Myocyte (in vitro differentiated cells): Measurements from ENCODE around the gene LRCH1. TPM values are rescaled to one million over a fixed set of nuclear protein-coding genes. Genes with fewer than 3 reads are reported as not detected.

Source experiments
- DNase-seq: peaks from one replicate; pipeline ENCODE4 v3.0.0-alpha.2; 2012; ENCODE audit warnings: low read depth
- total RNA-seq: library from RNA; depleted of rRNA; stranded (reverse); fragments of >200 nt; gene quantifications from 2 replicates; pipeline ENCODE4 v1.2.3, GENCODE V29; 2014

Gene LRCH1
- total RNA-seq, 1 donor from 2014 or later: 11.8 TPM

GRCh38 chr13:46592385-46592784 is 39.4 kb downstream of the LRCH1 start:
- DNase-seq: no peak

- DNase-seq: no peak
Observed at GRCh38 chr13:46593398-46593797, 40.4 kb downstream of the LRCH1 start.

- no peak for DNase-seq
Observed at GRCh38 chr13:46594374-46595078, 41.6 kb downstream of the LRCH1 start.

- no peak for DNase-seq
Observed at GRCh38 chr13:46595136-46595884, 42.3 kb downstream of the LRCH1 start.

- DNase-seq: no peak
Observed at GRCh38 chr13:46595885-46596275, 42.9 kb downstream of the LRCH1 start.

GRCh38 chr13:46596466-46596865 is 43.5 kb downstream of the LRCH1 start:
- DNase-seq: no peak

GRCh38 chr13:46598140-46598819 is 45.3 kb downstream of the LRCH1 start:
- DNase-seq: no peak

GRCh38 chr13:46598820-46599180 is 45.8 kb downstream of the LRCH1 start:
- DNase-seq: no peak

- DNase-seq: no peak
Observed at GRCh38 chr13:46600943-46601311, 48.0 kb downstream of the LRCH1 start.

- no peak for DNase-seq
Observed at GRCh38 chr13:46602531-46602930, 49.6 kb downstream of the LRCH1 start.

- DNase-seq: peak; percentile 25
Observed at GRCh38 chr13:46603165-46603603, 50.2 kb downstream of the LRCH1 start.

- DNase-seq: no peak
Observed at GRCh38 chr13:46604226-46604990, 51.4 kb downstream of the LRCH1 start.

GRCh38 chr13:46605076-46605824 is 52.3 kb downstream of the LRCH1 start:
- no peak for DNase-seq

- DNase-seq: no peak
Observed at GRCh38 chr13:46605825-46606554, 53.0 kb downstream of the LRCH1 start.

GRCh38 chr13:46606970-46607369 is 54.0 kb downstream of the LRCH1 start:
- DNase-seq: no peak

GRCh38 chr13:46607768-46608564 is 55.0 kb downstream of the LRCH1 start:
- DNase-seq: no peak

GRCh38 chr13:46609052-46609451 is 56.1 kb downstream of the LRCH1 start:
- no peak for DNase-seq

- DNase-seq: no peak
Observed at GRCh38 chr13:46609726-46610125, 56.8 kb downstream of the LRCH1 start.

GRCh38 chr13:46612267-46612666 is 59.3 kb downstream of the LRCH1 start:
- no peak for DNase-seq
